B cell (primary cell): ENCODE measurements around the gene PP2D1. TPM values are rescaled to one million over a fixed set of nuclear protein-coding genes. Genes with fewer than 3 reads are reported as not detected.
A peak's percentile ranks its signal among the peaks of the same experiment; 100 is the strongest.

Source experiments
- ATAC-seq: fragments of 200-7000 bp; cut with Tn5 transposase; one replicate; pipeline ENCODE4 v1.10.0; 2021; ENCODE audit warnings: low read depth, mild to moderate bottlenecking, moderate number of reproducible peaks, moderate library complexity
- CTCF ChIA-PET: fragments of 350-600 bp; sonication (Branson Sonifier 250); formaldehyde crosslinking; loops from one replicate; lab custom pipeline; 2021; ENCODE audit warnings: antibody characterized with exemption, inconsistent platforms; lab: Charles Lee
- POLR2A ChIA-PET: fragments of 350-600 bp; sonication (Branson Sonifier 250); formaldehyde crosslinking; loops from one replicate; lab custom pipeline; 2021; ENCODE audit warnings: antibody characterized with exemption; lab: Charles Lee
- DNase-seq: peaks from one replicate; pipeline ENCODE4 v3.0.0; 2013
- H2AFZ ChIP-seq: 2 replicates; pipeline ENCODE4 v1.6.1; 2012; ENCODE audit warnings: mild to moderate bottlenecking, low read depth, low read length; ENCODE audit not compliant: insufficient read depth, poor library complexity, severe bottlenecking
- H3K27ac ChIP-seq, 2 donors: 1 replicate in 1 of 2; 2 replicates in 1 of 2; pipeline ENCODE4 v1.5.1; 2012 to 2013; ENCODE audit warnings: low read length in 2 of 2, mild to moderate bottlenecking in 2 of 2, moderate library complexity in 1 of 2
- H3K27me3 ChIP-seq, 4 experiments: fragments of 200-600 bp in 1 of 4; sonication (generic) in 1 of 4; replicated peaks in 1 of 4; 1 replicate in 2 of 4; 2 replicates in 2 of 4; pipeline versions ENCODE4 v1.6.1 to v1.7.0; 2013 to 2016; ENCODE audit warnings: low read length in 3 of 4, mild to moderate bottlenecking in 2 of 4, mixed read lengths in 1 of 4, moderate library complexity in 1 of 4; ENCODE audit not compliant: insufficient read depth in 4 of 4, control insufficient read depth in 3 of 4; ENCODE audit errors: control extremely low read depth in 1 of 4
- H3K36me3 ChIP-seq, 2 experiments: replicated peaks in 1 of 2; 1 replicate in 1 of 2; 2 replicates in 1 of 2; pipeline versions ENCODE4 v1.6.1 to v1.7.1; 2013; ENCODE audit warnings: low read length in 1 of 2; ENCODE audit not compliant: insufficient read depth in 2 of 2, control insufficient read depth in 1 of 2; ENCODE audit errors: control extremely low read depth in 1 of 2, extremely low read depth in 1 of 2
- H3K4me1 ChIP-seq, 2 donors: fragments of 200-600 bp in 1 of 2; sonication (generic) in 1 of 2; 1 replicate in 1 of 2; 2 replicates in 1 of 2; pipeline versions ENCODE4 v1.5.1 to v1.6.1; 2013 to 2017; ENCODE audit warnings: low read length in 2 of 2; ENCODE audit not compliant: control insufficient read depth in 2 of 2, insufficient read depth in 2 of 2
- H3K4me2 ChIP-seq: replicated peaks from 2 replicates; pipeline ENCODE3; 2012; ENCODE audit warnings: mild to moderate bottlenecking, low read depth, low read length; ENCODE audit not compliant: poor library complexity, severe bottlenecking
- H3K4me3 ChIP-seq, 5 experiments: fragments of 200-600 bp in 1 of 5; sonication (generic) in 1 of 5; 1 replicate in 3 of 5; 2 replicates in 2 of 5; pipeline versions ENCODE4 v1.5.1 to v1.7.0; 2011 to 2016; ENCODE audit warnings: low read length in 4 of 5, mild to moderate bottlenecking in 4 of 5, low read depth in 2 of 5, control low read depth in 1 of 5, moderate library complexity in 1 of 5; ENCODE audit not compliant: insufficient read depth in 1 of 5; ENCODE audit errors: control extremely low read depth in 1 of 5, extremely low read depth in 1 of 5
- H3K79me2 ChIP-seq: fragments of 200-600 bp; sonication (generic); one replicate; pipeline ENCODE4 v1.6.0; 2016; ENCODE audit warnings: low read length; ENCODE audit not compliant: control insufficient read depth, insufficient read depth
- H3K9ac ChIP-seq: fragments of 200-600 bp; sonication (generic); 2 replicates; pipeline ENCODE4 v1.6.1; 2017; ENCODE audit warnings: mild to moderate bottlenecking, low read length, moderate library complexity
- H3K9me3 ChIP-seq, 3 donors: one replicate each; pipeline versions ENCODE4 v1.6.1 to v1.7.1; 2013; ENCODE audit warnings: low read length in 2 of 3; ENCODE audit not compliant: control insufficient read depth in 2 of 3, insufficient read depth in 1 of 3; ENCODE audit errors: control extremely low read depth in 1 of 3
- H4K20me1 ChIP-seq: 2 replicates; pipeline ENCODE4 v1.6.0; 2012; ENCODE audit warnings: mild to moderate bottlenecking, low read length; ENCODE audit not compliant: insufficient read depth, control insufficient read depth, poor library complexity, severe bottlenecking
- H3K27ac Mint-ChIP-seq: one replicate; pipeline ENCODE4 v1.8.0; 2021; ENCODE audit warnings: mixed read lengths
- H3K27me3 Mint-ChIP-seq: one replicate; pipeline ENCODE4 v1.8.0; 2021; ENCODE audit warnings: mixed read lengths
- H3K4me1 Mint-ChIP-seq: one replicate; pipeline ENCODE4 v1.8.0; 2021; ENCODE audit warnings: mixed read lengths
- H3K4me3 Mint-ChIP-seq: one replicate; pipeline ENCODE4 v1.8.0; 2021; ENCODE audit warnings: mixed read lengths
- H3K9me3 Mint-ChIP-seq: one replicate; pipeline ENCODE4 v1.8.0; 2022; ENCODE audit warnings: mixed read lengths; ENCODE audit not compliant: insufficient read depth
- CTCF ChIP-seq: fragments of 200-600 bp; IDR thresholded peaks from one replicate; pipeline ENCODE4 v1.8.0; 2022; ENCODE audit warnings: antibody characterized with exemption, mild to moderate bottlenecking
- EZH2 ChIP-seq: IDR thresholded peaks from 2 replicates; pipeline ENCODE4 v1.6.1; 2012; ENCODE audit warnings: borderline replicate concordance, low read depth, mild to moderate bottlenecking, moderate library complexity, low read length; ENCODE audit not compliant: insufficient read depth, poor library complexity, severe bottlenecking
- WGBS: methylation state at CpG from one replicate; pipeline ENCODE4 v1.1.5; 2013; ENCODE audit warnings: missing lambda C conversion rate; ENCODE audit not compliant: insufficient coverage; 5-methylcytosine and 5-hydroxymethylcytosine counted together
- intact Hi-C: fragments of 100-400 bp; cut with micrococcal nuclease; formaldehyde crosslinking; loops from one replicate; pipeline ENCODE4 v1.10.0; 2022
- polyA plus RNA-seq: library from polyadenylated mRNA; depleted of rRNA; stranded (reverse); fragments of >200 nt; gene quantifications from 2 replicates; pipeline ENCODE4 v1.2.3, GENCODE V29; 2012
- total RNA-seq, 2 donors: library from RNA; stranded (reverse); fragments of 120-200 nt in 1 of 2; gene quantifications; 1 replicate in 1 of 2; 2 replicates in 1 of 2; pipeline versions ENCODE4 v1.2.3 to v1.2.4, GENCODE V29; 2013 to 2022

The PP2D1 gene
- total and polyA plus RNA-seq, 2 donors (not counting 1 experiment from before 2014, with no cell fraction given) = not detected

GRCh38 chr3:20056725-20057611 lies 44.9 kb upstream of the PP2D1 start:
- WGBS = 82% methylated on average over 5 of the region's 5 CpGs
- DNase-seq = no peak
- POLR2A ChIA-PET = no interaction called here

More at GRCh38 chr3:20056725-20057611, 44.9 kb upstream of the PP2D1 start:
- peaks cover 78% of the 10 kb centered on the region for H3K79me2 ChIP-seq
- no peak overlapping the region for H3K4me3 ChIP-seq
- no peak for TF ChIP-seq EZH2
- TF ChIP-seq CTCF = no peak
- no peak overlapping the region for H3K27ac Mint-ChIP-seq
- peak overlapping the region in 1 of 2 donors; percentile 11 for H3K27ac ChIP-seq
- H3K4me1 Mint-ChIP-seq = peaks cover 29% of the 10 kb centered on the region
- CTCF ChIA-PET = no interaction called here
- no peaks in the 10 kb centered on the region for H3K27me3 Mint-ChIP-seq
- no peaks in the 10 kb centered on the region for H3K27me3 ChIP-seq
- peak overlapping the region; percentile 33 for H3K4me2 ChIP-seq
- no peak overlapping the region for H2AFZ ChIP-seq
- no peaks in the 10 kb centered on the region for H3K9me3 Mint-ChIP-seq
- intact Hi-C loops = no loop called here
- no peaks in the 10 kb centered on the region for H3K9me3 ChIP-seq
- H4K20me1 ChIP-seq = peaks cover 31% of the 10 kb centered on the region
- no peak overlapping the region for H3K4me3 Mint-ChIP-seq
- H3K36me3 ChIP-seq = peaks cover 0 to 2% of the 10 kb centered on the region in 2 experiments
- ATAC-seq = no peak
- no peak overlapping the region for H3K9ac ChIP-seq
- H3K4me1 ChIP-seq = peaks cover 40 to 44% of the 10 kb centered on the region in 2 donors
